ENCODE measurements around the gene RUNX2.

- no peak for TF ChIP-seq ZNF462 (CRISPR knock-in tag; IDR thresholded peaks at IDR 0.05)
- TF ChIP-seq CTCF (conservative IDR thresholded peaks at IDR 0.05; ENCODE audit: low read depth in 2 of 2): no peak
- no peak for TF ChIP-seq POLR2AphosphoS5 (IDR thresholded peaks at IDR 0.05; ENCODE audit: low read depth)
- no peak for TF ChIP-seq ZNF114 (CRISPR knock-in tag; IDR thresholded peaks at IDR 0.05)
- no peak for TF ChIP-seq EZH2 (IDR thresholded peaks at IDR 0.05; ENCODE audit: low read depth, unreplicated experiment)
- TF ChIP-seq EZH2phosphoT487 (IDR thresholded peaks at IDR 0.05; ENCODE audit: unreplicated experiment): no peak
- TF ChIP-seq REST (IDR thresholded peaks at IDR 0.05; ENCODE audit: unreplicated experiment): no peak
- no peak for TF ChIP-seq CREB1 (CRISPR knock-in tag; IDR thresholded peaks at IDR 0.05; ENCODE audit: low read depth)
Observed at GRCh38 chr6:45512717-45513116, 184.6 kb downstream of the RUNX2 start.
